Esophagus muscularis mucosa (tissue), 4 donors: ENCODE data around the gene CNGB1. TPM values are rescaled to one million over a fixed set of nuclear protein-coding genes. Genes with fewer than 3 reads are reported as not detected.

Experiments
- DNase-seq: peaks from one replicate; pipeline ENCODE4 v3.0.0-alpha.2; 2017; ENCODE audit errors: extremely low spot score
- H3K27ac ChIP-seq, 4 donors: fragments of 200-600 bp; sonication (generic); replicated peaks in 1 of 4; 1 replicate in 3 of 4; 2 replicates in 1 of 4; pipeline ENCODE4 v1.5.1; 2016 to 2019; ENCODE audit warnings: mild to moderate bottlenecking in 1 of 4
- H3K27me3 ChIP-seq, 4 donors: fragments of 200-600 bp; sonication (generic); one replicate each; pipeline versions ENCODE4 v1.5.1 to v1.6.0; 2016 to 2019
- H3K36me3 ChIP-seq, 4 donors: fragments of 200-600 bp; sonication (generic); one replicate each; pipeline ENCODE4 v1.5.1; 2016 to 2019
- H3K4me1 ChIP-seq, 4 donors: fragments of 200-600 bp; sonication (generic); one replicate each; pipeline ENCODE4 v1.5.1; 2016 to 2019
- H3K4me3 ChIP-seq, 4 donors: fragments of 200-600 bp; sonication (generic); 1 replicate in 2 of 4; 2 replicates in 2 of 4; pipeline ENCODE4 v1.5.1; 2016 to 2019; ENCODE audit warnings: mild to moderate bottlenecking in 4 of 4, moderate library complexity in 1 of 4
- H3K9me3 ChIP-seq, 4 donors: fragments of 200-600 bp; sonication (generic); 1 replicate in 3 of 4; 2 replicates in 1 of 4; pipeline ENCODE4 v1.5.1; 2016 to 2019
- CTCF ChIP-seq, 3 experiments: fragments of 200-600 bp in 2 of 3; fragments of 450-650 bp in 1 of 3; sonication (generic) in 2 of 3; IDR thresholded peaks; one replicate each; pipeline ENCODE4 v1.5.1; 2017 to 2019; ENCODE audit warnings: antibody characterized with exemption in 3 of 3, mild to moderate bottlenecking in 2 of 3, moderate library complexity in 1 of 3
- EP300 ChIP-seq: sonication (generic); formaldehyde crosslinking; IDR thresholded peaks from one replicate; pipeline ENCODE4 v1.6.1; 2017; ENCODE audit warnings: antibody characterized with exemption
- POLR2A ChIP-seq: fragments of 450-650 bp; IDR thresholded peaks from one replicate; pipeline ENCODE4 v1.6.1; 2017; ENCODE audit warnings: antibody characterized with exemption, moderate library complexity, mild to moderate bottlenecking, low read depth
- POLR2AphosphoS5 ChIP-seq, 2 donors: sonication (generic); formaldehyde crosslinking; IDR thresholded peaks; one replicate each; pipeline ENCODE4 v1.6.1; 2017; ENCODE audit warnings: antibody characterized with exemption in 2 of 2
- WGBS: methylation state at CpG from one replicate; pipeline ENCODE4 v1.1.5; 2018; 5-methylcytosine and 5-hydroxymethylcytosine counted together
- intact Hi-C: fragments of 100-400 bp; cut with DNase I; formaldehyde crosslinking; loops from one replicate; pipeline ENCODE4 v1.15.1; 2023
- total RNA-seq, 4 donors: library from RNA; depleted of rRNA; stranded (reverse); fragments of >200 nt; gene quantifications; one replicate each; pipeline versions ENCODE4 v1.1.0 to v1.2.1, GENCODE V29; 2016

CNGB1 gene
- total RNA-seq, 4 donors from 2014 or later = under 0.01 to 0.97 (median 0.31) TPM

GRCh38 chr16:57986196-57986595, 15.3 kb upstream of the CNGB1 start:
- intact Hi-C loops = loop anchor here (10.0 kb wide), 1 partner anchor 251 kb away; the partner anchor contains the start of gene KATNB1
- H3K4me3 ChIP-seq = peak overlapping the region in 1 of 4 donors; percentile 70
- TF ChIP-seq CTCF (IDR thresholded peaks at IDR 0.05) (no peak), EP300 (no peak), POLR2AphosphoS5 (IDR thresholded peaks at IDR 0.05) (no peak), POLR2A (no peak)
- H3K9me3 ChIP-seq = no peaks in the 10 kb centered on the region
- WGBS = 77% methylated on average over 9 of the region's 9 CpGs
- H3K27ac ChIP-seq = no peak overlapping the region
- no peaks in the 10 kb centered on the region for H3K36me3 ChIP-seq
- no peaks in the 10 kb centered on the region for H3K27me3 ChIP-seq
- no peak for DNase-seq
- H3K4me1 ChIP-seq = peaks cover 14 to 22% (median 21%) of the 10 kb centered on the region in 4 donors

- no peak for DNase-seq
Observed at GRCh38 chr16:57985204-57986181, 14.6 kb upstream of the CNGB1 start.

GRCh38 chr16:57984443-57985203, 13.7 kb upstream of the CNGB1 start:
- H3K27ac ChIP-seq = peak overlapping the region; percentile 49 to 70 (median 64)
- 22% methylated on average over 23 of the region's 64 CpGs for WGBS
- H3K4me1 ChIP-seq = peaks cover 14 to 22% (median 21%) of the 10 kb centered on the region in 4 donors
- no peaks in the 10 kb centered on the region for H3K36me3 ChIP-seq
- H3K27me3 ChIP-seq = no peaks in the 10 kb centered on the region
- H3K9me3 ChIP-seq = no peaks in the 10 kb centered on the region
- peak; percentile 93 for DNase-seq
- peak overlapping the region; percentile 59 to 70 (median 65) for H3K4me3 ChIP-seq
- TF ChIP-seq EP300 (no peak), POLR2AphosphoS5 (IDR thresholded peaks at IDR 0.05) (peak in 1 of 2 donors; percentile 54)
- intact Hi-C loops = loop anchor here (10.0 kb wide), 1 partner anchor 250 kb away; the partner anchor contains the start of gene KATNB1

More at GRCh38 chr16:57985204-57986181, 14.6 kb upstream of the CNGB1 start:
- 32% methylated on average over 34 of the region's 62 CpGs for WGBS
- intact Hi-C loops = loop anchor here (10.0 kb wide), 1 partner anchor 251 kb away; the partner anchor contains the start of gene KATNB1
- Histone ChIP-seq H3K27ac (peak overlapping the region; percentile 49 to 70 (median 64)), H3K9me3 (no peaks in the 10 kb centered on the region), H3K4me3 (peak overlapping the region; percentile 59 to 70 (median 65)), H3K36me3 (no peaks in the 10 kb centered on the region), H3K4me1 (peaks cover 14 to 22% (median 21%) of the 10 kb centered on the region in 4 donors), H3K27me3 (no peaks in the 10 kb centered on the region)
- peak in 1 of 2 donors; percentile 7 for TF ChIP-seq POLR2AphosphoS5 (IDR thresholded peaks at IDR 0.05)
- no peak for TF ChIP-seq EP300
- TF ChIP-seq POLR2A = no peak
- TF ChIP-seq CTCF (IDR thresholded peaks at IDR 0.05) = no peak

- WGBS = 75% methylated on average over 5 of the region's 5 CpGs
- no peak overlapping the region for H3K4me3 ChIP-seq
- no peaks in the 10 kb centered on the region for H3K27me3 ChIP-seq
- intact Hi-C loops = loop anchor here (10.0 kb wide), 1 partner anchor 248 kb away; the partner anchor contains the start of gene KATNB1
- H3K27ac ChIP-seq = no peak overlapping the region
- TF ChIP-seq EP300 (no peak), POLR2A (no peak), POLR2AphosphoS5 (IDR thresholded peaks at IDR 0.05) (no peak), CTCF (IDR thresholded peaks at IDR 0.05) (no peak)
- no peak for DNase-seq
- no peaks in the 10 kb centered on the region for H3K36me3 ChIP-seq
- H3K9me3 ChIP-seq = no peaks in the 10 kb centered on the region
- H3K4me1 ChIP-seq = peaks cover 14 to 22% (median 21%) of the 10 kb centered on the region in 4 donors
Observed at GRCh38 chr16:57982385-57982784, 11.5 kb upstream of the CNGB1 start.
